T47D (cell line): Measurements from ENCODE around the gene PNMT.

Experiments used
- DNase-seq, 2 experiments: peaks; one replicate each; pipeline versions ENCODE4 v3.0.0 to v3.0.0-alpha.2; 2011 to 2012; ENCODE audit warnings: low read depth in 1 of 2, low spot score in 1 of 2
- JUND ChIP-seq: IDR thresholded peaks from 2 replicates; pipeline ENCODE4 v1.6.1; 2012; ENCODE audit warnings: low read depth
- in situ Hi-C: cut with HindIII; loops from 2 replicates; pipeline ENCODE4 v1.10.0; 2016; ENCODE audit warnings: low sequenced_read_pairs, low pct_unique_long_range_greater_than_20kb

Gene PNMT

GRCh38 chr17:39652587-39653315 is 15.5 kb upstream of the PNMT start:
- DNase-seq, result no peak
- in situ Hi-C loops, result no loop called here
- no peak for TF ChIP-seq JUND

- no peak for DNase-seq
- in situ Hi-C loops, result no loop called here
- TF ChIP-seq JUND, result no peak
These were observed 15.0 kb upstream of the PNMT start for GRCh38 chr17:39653316-39653661.

GRCh38 chr17:39653662-39654331 is 14.5 kb upstream of the PNMT start:
- TF ChIP-seq JUND, result no peak
- peak; percentile 75 to 78 for DNase-seq
- in situ Hi-C loops, result no loop called here

GRCh38 chr17:39655105-39655504 is 13.1 kb upstream of the PNMT start:
- DNase-seq, result no peak
- TF ChIP-seq JUND, result no peak
- in situ Hi-C loops, result no loop called here

GRCh38 chr17:39658346-39658745 is 9.9 kb upstream of the PNMT start:
- no peak for TF ChIP-seq JUND
- in situ Hi-C loops, result no loop called here
- no peak for DNase-seq

- DNase-seq, result no peak
- TF ChIP-seq JUND, result no peak
- in situ Hi-C loops, result no loop called here
These were observed 9.5 kb upstream of the PNMT start for GRCh38 chr17:39658760-39659159.

GRCh38 chr17:39659279-39660010 is 8.8 kb upstream of the PNMT start:
- DNase-seq, result no peak
- in situ Hi-C loops, result no loop called here
- no peak for TF ChIP-seq JUND

- TF ChIP-seq JUND, result no peak
- in situ Hi-C loops, result no loop called here
- no peak for DNase-seq
These were observed 8.3 kb upstream of the PNMT start for GRCh38 chr17:39660011-39660360.

- no peak for TF ChIP-seq JUND
- in situ Hi-C loops, result no loop called here
- no peak for DNase-seq
These were observed 7.6 kb upstream of the PNMT start for GRCh38 chr17:39660397-39661385.

GRCh38 chr17:39661744-39662541 is 6.3 kb upstream of the PNMT start:
- in situ Hi-C loops, result no loop called here
- TF ChIP-seq JUND, result no peak
- no peak for DNase-seq

GRCh38 chr17:39662551-39663339 is 5.5 kb upstream of the PNMT start:
- no peak for TF ChIP-seq JUND

More at GRCh38 chr17:39662551-39663339, 5.5 kb upstream of the PNMT start:
- no peak for DNase-seq
- in situ Hi-C loops, result no loop called here
